Stimulated activated CD8-positive, alpha-beta memory T cell treated with anti-CD3 and anti-CD28 coated beads, Interleukin-7, amount 100 ng/mL, for 24 hours (primary cell): ENCODE data around the gene DAW1.
"Not testable (repeated sequence)": the region's sequence is repeated elsewhere in the genome, so short reads cannot be mapped to it uniquely, and the experiment has no call there.

Experiments used
- DNase-seq: peaks from one replicate; pipeline ENCODE4 v3.0.0-alpha.2; 2020; ENCODE audit warnings: low read depth

DAW1 gene

DNA sequence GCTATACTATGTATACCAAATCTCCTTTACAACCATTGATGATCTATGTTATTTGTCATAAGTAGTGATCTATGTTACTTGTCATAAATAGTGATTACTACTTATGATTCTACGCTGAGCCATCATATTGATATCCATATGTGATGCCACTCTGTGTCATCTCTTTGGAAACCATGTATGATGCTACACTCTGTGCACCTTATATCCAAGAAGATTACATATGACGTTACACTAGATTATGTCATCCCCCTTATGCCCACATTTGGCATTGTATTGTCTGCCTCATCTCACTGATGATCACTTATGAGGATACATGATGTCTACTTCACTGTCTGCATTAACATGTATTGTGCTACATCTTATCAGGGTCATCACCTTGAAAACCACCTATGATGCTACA is 42.9 kb downstream of the DAW1 start:
- no peak for DNase-seq

DNA sequence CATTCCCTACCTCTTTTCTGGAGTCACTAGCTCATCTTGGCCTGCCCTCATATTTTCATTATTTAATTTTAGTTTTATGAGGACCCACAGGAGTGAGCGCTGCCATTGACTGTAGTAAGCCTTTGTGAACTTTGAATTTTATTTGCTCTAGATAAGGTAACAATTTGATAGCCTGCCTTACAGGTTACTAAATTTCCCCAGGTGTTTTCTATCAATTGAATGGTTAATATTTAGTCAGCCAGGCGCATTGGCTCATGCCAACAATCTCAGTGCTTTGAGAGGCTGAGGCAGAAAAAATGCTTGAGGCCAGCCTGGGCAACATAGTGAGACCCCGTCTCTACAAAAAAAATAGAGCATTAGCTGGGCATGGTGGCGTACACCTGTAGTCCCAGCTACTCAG is 50.2 kb downstream of the DAW1 start:
- no peak for DNase-seq

DNA sequence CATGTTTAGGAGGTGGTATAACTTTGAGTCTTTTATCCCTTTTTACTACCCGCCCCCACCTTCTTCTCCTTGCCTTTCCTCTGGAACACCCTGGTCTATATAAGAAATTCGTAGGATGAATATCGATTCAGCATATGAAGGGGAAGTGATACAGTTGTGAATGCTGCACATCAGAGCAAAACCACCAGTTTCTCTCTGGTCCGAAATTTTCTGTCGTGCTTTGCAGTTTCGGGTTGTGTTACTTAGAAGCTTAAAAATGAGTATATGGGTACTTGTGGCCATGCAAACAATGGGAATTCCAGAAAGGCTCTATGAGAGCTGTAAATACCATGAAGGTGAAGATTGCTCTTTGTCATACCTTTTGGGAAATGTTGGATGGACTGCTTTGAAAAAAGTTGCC is 60.6 kb downstream of the DAW1 start:
- no peak for DNase-seq

DNA sequence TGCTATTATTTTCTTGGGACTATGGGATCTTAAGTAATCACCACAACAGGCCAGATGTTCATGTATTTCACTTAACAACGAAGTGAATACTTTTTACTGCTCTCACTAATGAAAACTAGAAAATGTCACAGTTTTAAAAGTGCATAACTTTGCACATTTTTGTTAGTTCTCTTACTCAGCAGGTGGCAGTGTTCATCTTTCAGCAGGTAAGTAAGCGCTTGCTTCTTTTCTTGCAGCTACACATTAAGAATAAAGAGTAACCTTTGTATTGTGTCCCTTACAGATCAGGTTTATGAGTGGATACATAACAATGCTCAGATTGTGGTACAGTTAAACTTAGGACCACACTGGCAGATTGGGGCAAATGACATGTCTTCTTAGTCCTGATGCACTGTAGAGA is 61.0 kb downstream of the DAW1 start:
- no peak for DNase-seq

DNA sequence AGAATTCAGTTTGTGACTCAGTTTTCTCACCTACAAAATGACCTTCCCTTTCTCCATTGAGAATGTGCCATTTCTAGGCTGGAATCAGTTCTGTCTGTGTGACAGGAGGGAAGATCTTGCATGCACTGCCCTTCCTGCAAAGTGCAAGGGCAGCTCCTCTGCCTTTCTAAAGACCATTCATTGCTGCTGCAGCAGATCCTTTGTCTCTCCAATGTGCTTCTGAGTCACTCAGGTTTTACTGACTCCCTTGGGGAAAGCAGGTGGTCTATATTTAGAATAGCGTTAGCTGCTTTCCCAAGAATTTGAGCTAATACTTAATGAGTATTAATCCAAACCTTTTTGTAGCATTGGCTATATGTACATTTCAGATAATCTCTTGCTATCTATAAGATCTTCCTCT is 62.5 kb downstream of the DAW1 start:
- DNase-seq = no peak

DNA sequence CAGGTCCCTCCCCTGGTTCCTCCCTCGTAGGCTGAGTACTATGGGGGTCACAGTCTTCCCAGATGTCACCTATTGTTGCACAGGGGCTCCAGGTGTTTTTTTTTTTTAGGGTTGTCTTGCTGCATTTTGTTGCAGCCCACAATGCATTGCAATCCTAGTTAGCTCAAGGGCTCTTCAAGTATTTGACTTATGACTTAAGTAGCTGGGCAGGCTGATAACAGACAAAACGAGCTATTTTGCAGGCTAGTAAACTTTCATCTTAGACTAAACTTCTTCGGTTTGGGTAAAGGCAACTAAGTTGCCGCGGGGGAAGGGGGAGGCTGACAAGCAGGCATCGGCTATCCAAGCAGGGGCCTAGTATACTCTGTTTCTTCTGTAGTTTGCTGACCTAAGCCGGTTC is 64.8 kb downstream of the DAW1 start:
- DNase-seq = not testable (repeated sequence)

DNA sequence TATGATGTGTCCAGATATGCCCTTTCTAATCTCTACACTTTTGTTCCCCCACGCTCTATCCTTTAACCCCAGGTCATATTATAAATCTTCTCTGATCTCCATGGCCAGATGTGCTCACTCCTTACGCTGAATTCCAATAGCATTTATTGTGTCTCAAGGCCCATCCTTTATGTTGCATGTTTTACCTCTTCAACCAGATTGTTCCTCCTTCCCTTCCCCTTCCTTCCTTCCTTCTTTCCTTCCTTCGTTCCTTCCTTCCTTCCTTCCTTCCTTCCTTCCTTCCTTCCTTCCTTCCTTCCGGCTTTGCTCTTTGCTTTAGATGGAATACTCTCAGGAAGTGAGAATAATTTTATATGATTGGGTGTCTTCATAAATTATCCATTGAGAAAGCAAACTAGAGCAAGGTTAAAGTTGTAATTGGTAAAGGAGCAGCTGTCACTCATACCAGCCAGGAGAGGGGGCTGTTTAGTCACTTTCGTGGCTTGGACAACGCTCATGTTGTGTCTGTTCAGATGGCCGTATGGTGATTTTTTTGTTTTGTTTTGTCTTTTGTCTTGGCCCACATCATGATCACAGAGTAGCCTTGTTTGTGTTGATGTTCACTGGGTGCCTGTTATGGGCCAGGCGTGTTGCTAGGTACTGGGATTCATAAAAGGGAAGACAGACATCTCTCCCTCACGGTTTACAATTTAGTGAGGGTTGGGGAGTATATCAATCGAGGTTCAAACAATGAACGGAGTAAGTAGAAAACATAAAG is 68.0 kb downstream of the DAW1 start:
- no peak for DNase-seq

DNA sequence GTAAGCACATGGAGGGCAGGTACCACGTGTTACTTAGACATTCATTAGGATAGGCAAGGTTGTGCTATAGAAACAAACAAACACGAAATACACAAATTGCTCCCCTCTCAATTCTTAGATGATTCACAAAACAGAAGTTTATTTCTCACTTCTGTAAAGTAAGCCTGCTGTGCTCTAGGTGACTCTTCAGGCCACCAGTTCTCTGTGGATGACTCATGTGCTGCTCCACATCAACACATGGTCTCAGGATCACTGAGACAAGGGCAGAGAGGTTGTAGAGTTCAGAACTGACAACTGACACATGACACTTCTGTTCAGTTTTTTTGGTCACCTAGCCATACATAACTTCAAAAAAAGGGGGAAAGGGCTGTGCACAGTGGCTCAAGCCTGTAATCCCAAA is 70.6 kb downstream of the DAW1 start:
- no peak for DNase-seq

DNA sequence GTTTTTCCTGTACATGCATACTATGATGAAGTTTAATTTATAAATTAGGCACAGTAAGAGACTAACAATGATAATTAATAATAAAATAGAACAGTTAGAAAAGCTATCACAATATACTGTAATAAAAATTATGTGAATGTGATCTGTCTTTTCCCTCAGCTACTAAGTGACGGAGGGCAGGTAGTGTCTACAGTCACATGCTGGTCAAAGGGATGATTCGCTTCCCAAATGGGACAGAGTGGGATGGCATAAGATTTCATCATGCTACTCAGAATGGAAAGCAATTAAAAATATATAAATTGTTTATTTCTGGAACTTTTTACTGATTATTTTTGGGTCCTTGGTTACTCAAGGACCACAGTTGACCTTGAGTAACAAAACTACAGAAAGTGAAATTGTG is 71.5 kb downstream of the DAW1 start:
- no peak for DNase-seq

DNA sequence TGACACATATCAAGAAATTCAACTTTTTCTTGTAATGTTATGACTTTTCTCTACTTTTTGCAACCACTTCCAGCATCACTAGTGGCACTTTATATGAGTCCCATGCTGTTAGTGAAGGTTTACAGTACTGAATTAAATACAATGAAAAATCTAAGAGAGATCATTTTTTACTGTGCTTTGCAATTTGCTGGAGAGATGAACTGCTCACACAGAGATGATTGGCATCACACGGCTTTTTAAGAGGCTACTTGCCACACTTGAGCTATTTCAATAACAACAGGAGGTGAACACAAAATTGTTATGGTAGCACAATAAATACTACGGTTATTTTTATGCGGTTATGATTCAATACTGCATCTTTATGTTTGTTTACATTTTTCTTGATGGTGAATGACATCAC is 88.9 kb downstream of the DAW1 start:
- DNase-seq = no peak

DNA sequence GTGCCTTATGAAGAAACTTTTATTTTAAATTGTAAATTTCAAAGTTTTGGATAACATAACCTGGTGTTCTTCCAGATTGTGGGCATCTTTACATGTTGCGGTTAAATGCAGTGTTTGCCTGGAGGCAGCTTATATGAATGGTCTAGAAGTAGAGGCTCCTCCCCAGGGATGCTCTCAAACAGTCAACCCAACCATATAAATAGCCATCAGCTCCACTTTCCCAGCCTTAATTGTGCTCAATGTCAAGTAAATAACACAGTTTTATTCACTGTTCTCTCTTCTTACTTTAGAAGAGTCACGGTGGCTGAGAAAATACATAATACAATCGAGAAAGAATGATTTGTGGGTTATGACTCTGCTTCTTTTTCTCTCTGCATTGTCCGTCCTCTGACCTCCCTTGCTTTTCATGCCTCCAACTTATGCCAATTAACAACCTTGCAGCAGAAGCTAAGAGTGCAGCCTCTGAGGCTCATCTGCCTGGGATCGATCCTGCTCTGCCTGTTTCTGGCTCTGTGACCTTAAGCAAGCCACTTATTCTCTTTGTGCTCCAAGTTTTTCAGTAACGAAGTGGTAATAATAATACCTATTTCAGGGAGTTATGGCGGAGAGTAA is 100.3 kb downstream of the DAW1 start:
- DNase-seq = no peak

DNA sequence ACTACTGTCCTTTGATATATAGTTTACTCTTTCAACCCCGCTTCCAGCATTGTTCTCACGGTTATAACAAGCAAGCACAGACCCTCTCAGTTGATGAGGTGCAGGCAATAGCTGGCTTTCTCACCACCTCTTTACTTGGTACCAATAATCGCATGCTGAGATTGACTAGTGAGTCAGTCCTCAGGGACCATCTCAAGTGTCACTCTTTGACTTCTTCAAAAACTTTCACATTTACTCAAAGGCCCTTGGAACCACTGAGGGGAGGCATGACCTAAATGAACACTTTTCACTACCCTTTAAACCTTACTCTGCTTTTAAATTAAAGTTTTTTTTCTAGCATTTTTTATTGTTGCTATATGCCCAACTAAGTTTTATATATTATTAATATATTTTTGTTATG is 101.8 kb downstream of the DAW1 start:
- DNase-seq = no peak
